GM21515 (cell line): ENCODE measurements around the gene BOLL.
"Not testable (repeated sequence)": the region's sequence is repeated elsewhere in the genome, so short reads cannot be mapped to it uniquely, and the experiment has no call there.

ENCODE experiments used
- ATAC-seq: cut with Tn5 transposase; IDR thresholded peaks from one replicate; pipeline ENCODE4 v1.9.1; 2021; ENCODE audit not compliant: unreplicated experiment

Gene BOLL

GRCh38 chr2:197706839-197707207 lies 78.3 kb downstream of the BOLL start:
- no peak for ATAC-seq

- no peak for ATAC-seq
Observed at GRCh38 chr2:197705912-197706838, 78.9 kb downstream of the BOLL start.

GRCh38 chr2:197705121-197705911 lies 79.8 kb downstream of the BOLL start, which contains the start of gene MARS2:
Gene MARS2, plus strand, starts transcription at chr2:197705369. Its CDS starts 37 bp downstream, at chr2:197705406.
- peak; percentile 84 for ATAC-seq

GRCh38 chr2:197704434-197705120 lies 80.5 kb downstream of the BOLL start:
- ATAC-seq: peak; percentile 36

GRCh38 chr2:197700960-197701359 lies 84.2 kb downstream of the BOLL start:
- ATAC-seq: no peak

- not testable (repeated sequence) for ATAC-seq
Observed at GRCh38 chr2:197699724-197700123, 85.4 kb downstream of the BOLL start.

GRCh38 chr2:197696571-197696970 lies 88.5 kb downstream of the BOLL start:
- ATAC-seq: not testable (repeated sequence)

GRCh38 chr2:197695971-197696370 lies 89.1 kb downstream of the BOLL start:
- ATAC-seq: not testable (repeated sequence)

GRCh38 chr2:197695206-197695605 lies 89.9 kb downstream of the BOLL start:
- ATAC-seq: not testable (repeated sequence)

- no peak for ATAC-seq
Observed at GRCh38 chr2:197677483-197677882, 107.6 kb downstream of the BOLL start.

- no peak for ATAC-seq
Observed at GRCh38 chr2:197677056-197677455, 108.1 kb downstream of the BOLL start.
